Hepatocyte (in vitro differentiated cells): Measurements from ENCODE around the gene PROSER2. TPM values are rescaled to one million over a fixed set of nuclear protein-coding genes. Genes with fewer than 3 reads are reported as not detected.

ENCODE experiments used
- DNase-seq: peaks from one replicate; pipeline ENCODE4 v3.0.0-alpha.2; 2016; ENCODE audit warnings: low spot score
- H2AFZ ChIP-seq: fragments of 200-600 bp; sonication (generic); 2 replicates; pipeline ENCODE4 v1.6.0; 2016; ENCODE audit warnings: antibody characterized with exemption, mild to moderate bottlenecking
- H3K27ac ChIP-seq: fragments of 200-600 bp; sonication (generic); 2 replicates; pipeline ENCODE4 v1.5.1; 2016; ENCODE audit warnings: mild to moderate bottlenecking
- H3K27me3 ChIP-seq: fragments of 200-600 bp; sonication (generic); 2 replicates; pipeline ENCODE4 v1.6.1; 2016
- H3K36me3 ChIP-seq: fragments of 200-600 bp; sonication (generic); replicated peaks from 2 replicates; pipeline ENCODE4 v1.5.1; 2016; ENCODE audit warnings: low read depth; ENCODE audit not compliant: insufficient read depth
- H3K4me1 ChIP-seq: fragments of 200-600 bp; sonication (generic); 2 replicates; pipeline ENCODE4 v1.5.1; 2016; ENCODE audit warnings: mild to moderate bottlenecking, moderate library complexity; ENCODE audit not compliant: insufficient read depth
- H3K4me2 ChIP-seq: fragments of 200-600 bp; sonication (generic); 2 replicates; pipeline ENCODE4 v1.6.0; 2016
- H3K4me3 ChIP-seq: fragments of 200-600 bp; sonication (generic); 2 replicates; pipeline ENCODE4 v1.5.1; 2016; ENCODE audit warnings: mild to moderate bottlenecking
- H3K79me2 ChIP-seq: fragments of 200-600 bp; sonication (generic); 2 replicates; pipeline ENCODE4 v1.6.0; 2017; ENCODE audit warnings: mild to moderate bottlenecking
- H3K9me2 ChIP-seq: fragments of 200-600 bp; sonication (generic); replicated peaks from 2 replicates; pipeline ENCODE4 v1.6.0; 2017; ENCODE audit warnings: mild to moderate bottlenecking; ENCODE audit not compliant: insufficient read depth
- H3K9me3 ChIP-seq: fragments of 200-600 bp; sonication (generic); 2 replicates; pipeline ENCODE4 v1.5.1; 2016; ENCODE audit warnings: low read depth, mild to moderate bottlenecking
- H4K20me1 ChIP-seq: fragments of 200-600 bp; sonication (generic); 2 replicates; pipeline ENCODE4 v1.6.0; 2016; ENCODE audit warnings: mild to moderate bottlenecking; ENCODE audit not compliant: insufficient read depth, poor library complexity, severe bottlenecking
- EZH2 ChIP-seq: fragments of 200-600 bp; sonication (generic); IDR thresholded peaks from 2 replicates; pipeline ENCODE4 v1.6.1; 2016; ENCODE audit warnings: antibody characterized with exemption, mild to moderate bottlenecking, borderline replicate concordance
- EZH2phosphoT487 ChIP-seq: fragments of 200-600 bp; sonication (generic); IDR thresholded peaks from one replicate; pipeline ENCODE4 v1.6.1; 2018; ENCODE audit warnings: antibody characterized with exemption, mild to moderate bottlenecking, low read depth, moderate library complexity; ENCODE audit not compliant: unreplicated experiment, severe bottlenecking
- WGBS: methylation state at CpG from one replicate; pipeline ENCODE4 v1.1.6; 2016; ENCODE audit warnings: low lambda C conversion rate; ENCODE audit errors: missing lambda C conversion rate; 5-methylcytosine and 5-hydroxymethylcytosine counted together
- polyA plus RNA-seq: library from polyadenylated mRNA; unstranded; fragments of >200 nt; fragmentation: Nextera tagmentation; extraction: Ambion mirVana; gene quantifications from 2 replicates; pipeline ENCODE4 v1.2.1, GENCODE V29; 2016
- total RNA-seq: library from RNA; depleted of rRNA; stranded (reverse); fragments of >200 nt; gene quantifications from 2 replicates; pipeline ENCODE4 v1.2.3, GENCODE V29; 2014
- TF ChIP-seq, protein P1 (sequence below): fragments of 200-600 bp; sonication (generic); IDR thresholded peaks from 2 replicates; pipeline ENCODE4 v1.5.1; 2016; ENCODE audit warnings: antibody characterized with exemption, mild to moderate bottlenecking; ENCODE audit not compliant: poor library complexity

PROSER2 gene
- total and polyA plus RNA-seq, 2 experiments from 2014 or later = 13.3 to 39.9 TPM

DNA sequence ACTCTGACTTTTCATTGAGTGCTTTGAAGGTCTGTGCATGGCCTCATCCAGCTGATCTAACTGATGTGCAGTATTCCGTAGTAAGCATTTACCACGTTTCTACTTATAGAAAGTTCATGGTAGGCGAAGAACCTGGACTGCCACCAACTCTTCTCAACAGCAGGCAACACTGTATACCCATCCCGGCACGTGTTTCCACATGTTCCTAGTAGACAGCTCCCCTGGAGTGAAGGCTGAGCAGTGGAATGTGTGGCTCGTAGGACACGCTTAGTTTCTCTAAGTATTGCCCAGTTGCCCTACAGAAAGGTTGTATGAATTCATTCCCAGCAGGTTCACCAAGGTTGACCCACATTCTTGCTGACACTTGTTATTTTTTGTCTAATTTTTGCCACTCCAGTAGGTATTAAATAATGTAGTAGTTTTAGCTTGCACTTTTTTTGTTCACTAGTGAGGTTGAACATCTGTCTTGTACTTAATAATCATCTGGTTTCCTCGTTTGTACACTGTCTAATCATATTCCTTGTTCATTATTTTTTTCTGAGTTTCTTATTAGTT lies 15.2 kb downstream of the PROSER2 start:
- DNase-seq = no peak
- TF ChIP-seq, protein P1, sequence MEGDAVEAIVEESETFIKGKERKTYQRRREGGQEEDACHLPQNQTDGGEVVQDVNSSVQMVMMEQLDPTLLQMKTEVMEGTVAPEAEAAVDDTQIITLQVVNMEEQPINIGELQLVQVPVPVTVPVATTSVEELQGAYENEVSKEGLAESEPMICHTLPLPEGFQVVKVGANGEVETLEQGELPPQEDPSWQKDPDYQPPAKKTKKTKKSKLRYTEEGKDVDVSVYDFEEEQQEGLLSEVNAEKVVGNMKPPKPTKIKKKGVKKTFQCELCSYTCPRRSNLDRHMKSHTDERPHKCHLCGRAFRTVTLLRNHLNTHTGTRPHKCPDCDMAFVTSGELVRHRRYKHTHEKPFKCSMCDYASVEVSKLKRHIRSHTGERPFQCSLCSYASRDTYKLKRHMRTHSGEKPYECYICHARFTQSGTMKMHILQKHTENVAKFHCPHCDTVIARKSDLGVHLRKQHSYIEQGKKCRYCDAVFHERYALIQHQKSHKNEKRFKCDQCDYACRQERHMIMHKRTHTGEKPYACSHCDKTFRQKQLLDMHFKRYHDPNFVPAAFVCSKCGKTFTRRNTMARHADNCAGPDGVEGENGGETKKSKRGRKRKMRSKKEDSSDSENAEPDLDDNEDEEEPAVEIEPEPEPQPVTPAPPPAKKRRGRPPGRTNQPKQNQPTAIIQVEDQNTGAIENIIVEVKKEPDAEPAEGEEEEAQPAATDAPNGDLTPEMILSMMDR = no peak
- no peak for TF ChIP-seq EZH2
- no peak for TF ChIP-seq EZH2phosphoT487
- no peaks in the 10 kb centered on the region for H3K9me3 ChIP-seq
- H2AFZ ChIP-seq = no peak overlapping the region
- H4K20me1 ChIP-seq = no peaks in the 10 kb centered on the region
- H3K79me2 ChIP-seq = peaks cover 87% of the 10 kb centered on the region
- no peaks in the 10 kb centered on the region for H3K9me2 ChIP-seq
- H3K4me3 ChIP-seq = no peak overlapping the region
- no peaks in the 10 kb centered on the region for H3K4me1 ChIP-seq
- no peak overlapping the region for H3K4me2 ChIP-seq
- H3K27me3 ChIP-seq = no peaks in the 10 kb centered on the region
- 90% methylated on average over 8 of the region's 8 CpGs for WGBS
- H3K36me3 ChIP-seq = no peaks in the 10 kb centered on the region
- H3K27ac ChIP-seq = no peak overlapping the region

DNA sequence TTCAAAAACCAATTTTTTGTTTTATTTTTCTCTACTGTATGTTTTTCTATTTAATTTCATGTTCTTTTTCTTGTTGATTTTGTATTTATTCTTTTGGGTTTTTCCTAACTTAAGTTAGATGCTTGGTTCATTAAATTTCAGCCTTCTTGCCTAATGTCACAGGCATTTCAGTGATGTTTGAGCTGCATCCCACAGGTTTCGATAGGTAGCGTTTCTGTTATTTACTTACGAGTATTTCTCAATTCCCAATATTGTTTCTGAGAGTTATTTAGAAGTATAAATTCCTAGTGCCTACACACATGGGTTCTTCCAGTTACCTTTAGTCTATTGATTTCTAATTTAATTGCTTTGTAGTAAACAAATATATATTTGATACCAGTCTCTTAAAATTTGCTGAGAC lies 18.2 kb downstream of the PROSER2 start:
- H4K20me1 ChIP-seq = no peaks in the 10 kb centered on the region
- no peak for DNase-seq
- H3K79me2 ChIP-seq = peaks cover 87% of the 10 kb centered on the region
- H3K27ac ChIP-seq = no peak overlapping the region
- 91% methylated on average over 3 of the region's 3 CpGs for WGBS
- H3K4me2 ChIP-seq = no peak overlapping the region
- no peak overlapping the region for H2AFZ ChIP-seq
- no peaks in the 10 kb centered on the region for H3K9me2 ChIP-seq
- TF ChIP-seq, protein P1 = no peak
- TF ChIP-seq EZH2 (no peak), EZH2phosphoT487 (no peak)
- H3K36me3 ChIP-seq = no peaks in the 10 kb centered on the region
- H3K4me1 ChIP-seq = no peaks in the 10 kb centered on the region
- no peaks in the 10 kb centered on the region for H3K9me3 ChIP-seq
- H3K27me3 ChIP-seq = no peaks in the 10 kb centered on the region
- no peak overlapping the region for H3K4me3 ChIP-seq

- H2AFZ ChIP-seq = no peak overlapping the region
- WGBS = 45% methylated on average over 3 of the region's 3 CpGs
- no peak for DNase-seq
- TF ChIP-seq, protein P1 = no peak
- no peak for TF ChIP-seq EZH2
- no peaks in the 10 kb centered on the region for H4K20me1 ChIP-seq
- H3K4me1 ChIP-seq = no peaks in the 10 kb centered on the region
- no peaks in the 10 kb centered on the region for H3K27me3 ChIP-seq
- no peak overlapping the region for H3K4me2 ChIP-seq
- no peaks in the 10 kb centered on the region for H3K9me3 ChIP-seq
- H3K79me2 ChIP-seq = peaks cover 81% of the 10 kb centered on the region
- no peak overlapping the region for H3K4me3 ChIP-seq
- no peaks in the 10 kb centered on the region for H3K36me3 ChIP-seq
- no peaks in the 10 kb centered on the region for H3K9me2 ChIP-seq
- no peak overlapping the region for H3K27ac ChIP-seq
Observed at GRCh38 chr10:11842411-11842810, 19.3 kb downstream of the PROSER2 start.

- Histone ChIP-seq H3K27ac (no peak overlapping the region), H3K27me3 (no peaks in the 10 kb centered on the region), H3K9me2 (no peaks in the 10 kb centered on the region), H3K9me3 (no peaks in the 10 kb centered on the region), H4K20me1 (no peaks in the 10 kb centered on the region), H2AFZ (no peak overlapping the region), H3K4me2 (no peak overlapping the region), H3K36me3 (no peaks in the 10 kb centered on the region), H3K4me3 (no peak overlapping the region), H3K4me1 (no peaks in the 10 kb centered on the region), H3K79me2 (peaks cover 65% of the 10 kb centered on the region)
- 94% methylated on average over 7 of the region's 7 CpGs for WGBS
- no peak for DNase-seq
- no peak for TF ChIP-seq EZH2
Observed at GRCh38 chr10:11845113-11845512, 22.0 kb downstream of the PROSER2 start.
